Brain microvascular endothelial cell (primary cell): ENCODE results near the gene KATNBL1.

Experiments
- DNase-seq: peaks from one replicate; pipeline ENCODE4 v3.0.0-alpha.2; 2020
- H3K27ac ChIP-seq: fragments of 250-450 bp; sonication (Bioruptor Pico); 2 replicates; pipeline ENCODE4 v1.5.1; 2020; ENCODE audit warnings: mild to moderate bottlenecking, moderate library complexity
- H3K27me3 ChIP-seq: fragments of 250-450 bp; sonication (Bioruptor Pico); replicated peaks from 2 replicates; pipeline ENCODE4 v1.5.1; 2020; ENCODE audit warnings: mild to moderate bottlenecking
- H3K36me3 ChIP-seq: fragments of 250-450 bp; sonication (Bioruptor Pico); replicated peaks from 2 replicates; pipeline ENCODE4 v1.5.1; 2020; ENCODE audit warnings: mild to moderate bottlenecking
- H3K4me3 ChIP-seq: 2 replicates; pipeline ENCODE4 v1.5.1; 2011; ENCODE audit warnings: low read depth, mild to moderate bottlenecking, control low read depth, low read length, moderate library complexity
- CTCF ChIP-seq: IDR thresholded peaks from 2 replicates; pipeline ENCODE4 v1.5.1; 2011; ENCODE audit warnings: low read depth, mild to moderate bottlenecking, moderate library complexity, low read length, control low read depth, inconsistent platforms; ENCODE audit errors: missing control alignments
- in situ Hi-C: cut with HindIII; loops from 2 replicates; pipeline ENCODE4 v1.10.0; 2017; ENCODE audit warnings: low sequenced_read_pairs, low pct_ligation_motif_present

KATNBL1 gene

GRCh38 chr15:34111488-34111887 lies 98.4 kb downstream of the KATNBL1 start:
- DNase-seq = no peak
- H3K36me3 ChIP-seq = no peaks in the 10 kb centered on the region
- H3K4me3 ChIP-seq = no peak overlapping the region
- TF ChIP-seq CTCF = no peak
- no peaks in the 10 kb centered on the region for H3K27me3 ChIP-seq
- in situ Hi-C loops = no loop called here
- H3K27ac ChIP-seq = no peak overlapping the region

GRCh38 chr15:34109797-34110663 lies 99.9 kb downstream of the KATNBL1 start:
- H3K36me3 ChIP-seq = no peaks in the 10 kb centered on the region
- peak; percentile 29 for DNase-seq
- no peaks in the 10 kb centered on the region for H3K27me3 ChIP-seq
- H3K27ac ChIP-seq = no peak overlapping the region
- no peak overlapping the region for H3K4me3 ChIP-seq
- TF ChIP-seq CTCF = peak; percentile 75
- in situ Hi-C loops = no loop called here

DNA sequence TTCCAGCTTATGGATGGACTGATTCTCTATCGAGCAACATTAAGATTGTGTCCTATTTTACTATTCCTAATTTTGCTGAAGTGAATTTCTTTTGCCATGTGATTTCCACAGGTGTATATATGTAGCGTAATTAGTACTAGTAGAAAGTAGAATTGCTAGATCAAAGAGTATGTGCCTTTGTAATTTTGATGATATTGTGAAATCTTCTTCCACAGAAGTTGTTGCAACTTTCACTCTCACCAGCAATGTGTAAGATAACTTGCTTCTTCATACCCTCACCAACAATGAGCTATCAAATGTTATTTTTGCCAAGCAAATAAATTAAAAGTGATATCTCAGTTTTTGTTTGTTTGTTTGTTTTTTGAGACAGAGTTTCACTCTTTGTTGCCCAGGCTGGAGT lies 102.6 kb downstream of the KATNBL1 start:
- no peaks in the 10 kb centered on the region for H3K36me3 ChIP-seq
- H3K27ac ChIP-seq = no peak overlapping the region
- no peak for TF ChIP-seq CTCF
- no peak overlapping the region for H3K4me3 ChIP-seq
- DNase-seq = no peak
- in situ Hi-C loops = no loop called here
- no peaks in the 10 kb centered on the region for H3K27me3 ChIP-seq

DNA sequence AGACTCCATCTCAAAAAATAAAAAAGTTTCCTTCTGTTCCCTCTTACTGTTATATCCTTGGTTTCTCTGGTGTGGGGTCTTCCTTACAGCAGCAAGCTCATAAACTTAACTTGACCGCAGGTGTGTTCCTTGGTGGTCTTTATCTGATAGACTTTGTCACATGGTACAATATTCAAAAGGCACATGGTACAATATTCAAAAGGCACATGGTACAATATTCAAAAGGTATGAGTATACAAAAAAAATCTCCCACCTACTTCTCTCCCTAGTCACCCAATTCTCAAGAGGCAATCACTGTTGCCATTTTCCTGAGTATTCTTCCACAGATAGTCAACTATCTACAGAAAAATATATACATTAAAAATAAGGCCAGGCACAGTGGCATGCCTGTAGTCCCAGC lies 103.5 kb downstream of the KATNBL1 start:
- no peak overlapping the region for H3K4me3 ChIP-seq
- in situ Hi-C loops = no loop called here
- no peak for TF ChIP-seq CTCF
- no peaks in the 10 kb centered on the region for H3K36me3 ChIP-seq
- H3K27me3 ChIP-seq = no peaks in the 10 kb centered on the region
- no peak for DNase-seq
- no peak overlapping the region for H3K27ac ChIP-seq

GRCh38 chr15:34102175-34102925 lies 107.5 kb downstream of the KATNBL1 start:
- peak overlapping the region; percentile 89 for H3K27ac ChIP-seq
- DNase-seq = no peak
- in situ Hi-C loops = no loop called here
- H3K4me3 ChIP-seq = peak overlapping the region; percentile 99
- no peak for TF ChIP-seq CTCF
- no peaks in the 10 kb centered on the region for H3K36me3 ChIP-seq
- no peaks in the 10 kb centered on the region for H3K27me3 ChIP-seq
